ENCODE measurements around the gene CD164.
"Not testable (repeated sequence)": the region's sequence is repeated elsewhere in the genome, so short reads cannot be mapped to it uniquely, and the experiment has no call there.

CD164 gene

GRCh38 chr6:109374326-109374892 lies 7.9 kb downstream of the CD164 start:
- DNase-seq (ENCODE audit: low read depth in 2 of 2) = no peak

DNA sequence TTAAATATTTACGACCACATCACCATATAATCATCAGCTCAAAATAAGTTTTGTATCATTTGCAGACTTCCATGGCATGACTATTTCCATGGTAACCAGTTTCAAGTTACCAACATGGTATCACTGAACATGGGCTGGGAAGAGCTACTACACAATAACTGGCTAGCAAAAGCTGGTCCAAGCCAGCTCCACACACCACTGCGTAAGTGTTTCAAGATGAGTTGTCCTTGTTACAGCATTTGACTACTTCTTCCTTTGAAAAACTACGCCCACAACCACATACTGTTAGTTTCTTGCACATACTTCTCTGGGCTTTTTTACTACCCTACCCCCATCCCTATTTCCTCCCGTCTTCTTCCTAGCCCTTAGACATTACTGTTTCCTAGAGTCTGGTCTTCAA lies 8.5 kb downstream of the CD164 start:
- no peak for DNase-seq (ENCODE audit: low read depth in 2 of 2)

- DNase-seq (ENCODE audit: low read depth in 2 of 2) = no peak
These were observed 8.9 kb downstream of the CD164 start for GRCh38 chr6:109373331-109373730.

DNA sequence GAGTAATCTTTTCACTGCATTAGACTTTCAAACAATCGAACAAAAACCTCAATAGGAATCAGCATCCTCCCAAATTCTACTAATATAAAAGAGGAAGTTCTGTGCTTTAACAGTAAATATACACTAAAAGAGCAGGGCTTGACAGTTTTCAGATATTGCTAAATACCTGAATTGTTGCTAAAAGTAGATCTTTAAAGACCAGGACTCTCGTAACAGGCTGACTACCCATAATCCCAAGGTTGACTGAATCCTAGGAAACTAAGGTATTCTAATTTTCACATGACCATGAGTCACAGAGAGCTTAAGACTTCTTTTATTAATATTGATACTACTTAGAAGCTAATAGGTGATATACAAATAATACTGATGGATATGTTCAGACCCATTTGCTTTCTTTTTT lies 10.1 kb downstream of the CD164 start:
- DNase-seq (ENCODE audit: low read depth in 2 of 2) = no peak

- DNase-seq (ENCODE audit: low read depth in 2 of 2) = no peak
These were observed 11.5 kb downstream of the CD164 start for GRCh38 chr6:109370792-109371191.

DNA sequence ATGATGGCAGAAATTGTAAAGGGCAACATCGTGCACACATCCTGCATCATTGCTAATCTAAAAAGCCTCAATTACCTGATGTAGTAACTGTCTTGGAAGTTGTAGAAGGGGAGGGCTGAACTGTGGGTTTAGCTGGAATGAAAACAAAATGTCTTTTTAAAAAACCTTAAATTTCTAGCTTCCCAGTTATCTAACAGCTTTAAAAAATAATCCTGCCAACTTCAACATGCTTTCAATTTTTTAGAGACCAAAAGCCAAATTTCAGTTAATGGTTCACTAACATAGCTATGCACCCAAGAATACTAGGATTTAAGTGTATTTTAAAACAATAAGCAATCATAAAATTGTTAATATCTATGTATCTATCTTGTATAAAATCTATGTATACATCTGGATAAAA lies 11.9 kb downstream of the CD164 start:
- DNase-seq (ENCODE audit: low read depth in 2 of 2) = no peak

GRCh38 chr6:109369728-109370127 lies 12.5 kb downstream of the CD164 start:
- DNase-seq (ENCODE audit: low read depth in 2 of 2) = no peak

DNA sequence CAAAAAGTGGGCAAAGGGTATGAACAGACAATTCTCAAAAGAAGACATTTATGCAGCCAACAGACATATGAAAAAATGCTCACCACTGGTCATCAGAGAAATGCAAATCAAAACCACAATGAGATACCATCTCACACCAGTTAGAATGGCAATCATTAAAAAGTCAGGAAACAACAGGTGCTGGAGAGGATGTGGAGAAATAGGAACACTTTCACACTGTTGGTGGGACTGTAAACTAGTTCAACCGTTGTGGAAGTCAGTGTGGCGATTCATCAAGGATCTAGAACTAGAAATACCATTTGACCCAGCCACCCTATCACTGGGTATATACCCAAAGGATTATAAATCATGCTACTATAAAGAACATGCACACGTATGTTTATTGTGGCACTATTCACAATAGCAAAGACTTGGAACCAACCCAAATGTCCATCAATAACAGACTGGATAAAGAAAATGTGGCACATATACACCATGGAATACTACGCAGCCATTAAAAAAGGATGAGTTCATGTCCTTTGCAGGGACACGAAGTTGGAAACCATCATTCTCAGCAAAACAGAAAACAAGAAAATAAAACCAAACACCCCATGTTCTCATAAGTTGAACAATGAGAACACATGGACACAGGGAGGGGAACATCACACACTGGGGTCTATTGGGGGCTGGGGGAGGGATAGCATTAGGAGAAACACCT lies 17.7 kb downstream of the CD164 start:
- DNase-seq (ENCODE audit: low read depth in 2 of 2) = not testable (repeated sequence)

GRCh38 chr6:109363753-109364152 lies 18.5 kb downstream of the CD164 start:
- DNase-seq (ENCODE audit: low read depth in 2 of 2) = no peak

DNA sequence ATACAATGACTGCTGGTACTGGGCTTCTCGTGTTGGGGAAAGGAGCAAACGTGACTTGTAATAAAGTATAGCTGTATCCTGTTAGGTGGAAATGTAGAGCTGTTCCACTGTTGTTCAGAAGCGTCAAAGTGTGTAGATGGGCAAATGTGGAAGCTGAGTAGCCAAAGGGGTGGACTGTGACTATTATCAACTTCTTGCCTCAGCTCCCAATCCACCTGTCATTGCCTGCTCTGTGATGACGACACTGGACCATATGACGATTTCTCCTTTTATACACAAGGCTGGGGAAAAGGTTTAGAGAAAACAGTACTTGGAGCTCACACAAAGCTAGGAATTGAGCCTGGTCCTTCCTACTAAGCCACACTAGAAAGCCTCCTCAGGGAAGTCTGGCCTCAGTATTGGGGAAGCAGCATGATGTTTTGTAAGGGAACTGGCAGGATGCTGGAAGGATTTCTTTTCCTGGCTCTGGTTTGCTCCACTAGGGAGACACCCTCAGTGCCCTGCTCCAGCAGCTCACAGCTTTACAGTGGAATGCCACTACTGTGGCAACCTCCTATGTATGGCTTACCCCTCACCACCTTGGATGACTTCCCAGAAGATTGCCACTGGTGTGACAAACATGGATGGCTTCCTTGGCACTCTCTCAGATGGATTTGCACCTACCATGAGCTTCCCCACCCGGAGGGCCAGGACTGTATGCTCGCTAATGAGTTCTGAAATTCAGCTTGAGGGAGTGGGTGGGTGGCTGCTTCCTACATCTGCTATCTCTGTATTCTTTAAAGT lies 20.0 kb downstream of the CD164 start:
- DNase-seq (ENCODE audit: low read depth in 2 of 2) = no peak

DNA sequence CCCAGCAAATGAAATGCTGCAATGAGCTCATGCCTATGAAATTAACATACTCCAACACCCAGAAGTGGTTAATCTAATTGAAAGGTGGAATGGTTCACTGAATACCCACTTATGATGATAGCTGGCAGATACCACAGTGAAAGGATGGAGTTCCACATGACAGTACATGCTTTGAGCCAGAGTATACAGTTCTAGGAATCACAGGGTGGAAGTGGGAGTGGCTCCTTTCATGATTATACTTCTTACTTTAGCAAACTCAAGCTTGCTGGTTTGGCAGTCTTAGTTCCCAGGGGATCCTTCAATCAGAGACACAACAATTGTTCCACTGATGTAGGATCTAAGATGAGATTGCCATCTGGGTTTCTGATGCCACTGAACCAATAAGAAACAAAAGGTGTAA lies 21.5 kb downstream of the CD164 start:
- DNase-seq (ENCODE audit: low read depth in 2 of 2) = no peak

- no peak for DNase-seq (ENCODE audit: low read depth in 2 of 2)
These were observed 22.0 kb downstream of the CD164 start for GRCh38 chr6:109360281-109360680.

- DNase-seq (ENCODE audit: low read depth in 2 of 2) = no peak
These were observed 23.0 kb downstream of the CD164 start for GRCh38 chr6:109359248-109359647.

DNA sequence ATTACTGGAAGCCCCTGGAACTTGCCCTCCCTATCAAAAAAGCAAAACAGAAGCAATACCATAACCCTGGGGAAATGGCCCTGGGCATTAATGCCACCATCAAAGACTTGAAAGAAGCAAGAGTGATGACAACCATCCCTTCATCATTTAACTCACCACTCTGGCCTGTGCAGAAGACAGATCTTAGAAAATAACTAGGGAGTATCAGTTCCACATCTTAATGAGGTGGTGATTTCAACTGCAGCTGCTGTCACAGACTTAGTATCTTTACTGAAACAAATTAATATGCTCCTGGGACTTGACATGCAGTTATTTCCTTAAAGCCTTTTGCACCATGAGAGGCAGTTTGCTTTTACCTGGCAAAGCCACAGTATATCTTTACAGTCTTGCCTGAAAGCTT lies 24.1 kb downstream of the CD164 start:
- no peak for DNase-seq (ENCODE audit: low read depth in 2 of 2)

- no peak for DNase-seq (ENCODE audit: low read depth in 2 of 2)
These were observed 26.0 kb downstream of the CD164 start for GRCh38 chr6:109356237-109356636.

DNA sequence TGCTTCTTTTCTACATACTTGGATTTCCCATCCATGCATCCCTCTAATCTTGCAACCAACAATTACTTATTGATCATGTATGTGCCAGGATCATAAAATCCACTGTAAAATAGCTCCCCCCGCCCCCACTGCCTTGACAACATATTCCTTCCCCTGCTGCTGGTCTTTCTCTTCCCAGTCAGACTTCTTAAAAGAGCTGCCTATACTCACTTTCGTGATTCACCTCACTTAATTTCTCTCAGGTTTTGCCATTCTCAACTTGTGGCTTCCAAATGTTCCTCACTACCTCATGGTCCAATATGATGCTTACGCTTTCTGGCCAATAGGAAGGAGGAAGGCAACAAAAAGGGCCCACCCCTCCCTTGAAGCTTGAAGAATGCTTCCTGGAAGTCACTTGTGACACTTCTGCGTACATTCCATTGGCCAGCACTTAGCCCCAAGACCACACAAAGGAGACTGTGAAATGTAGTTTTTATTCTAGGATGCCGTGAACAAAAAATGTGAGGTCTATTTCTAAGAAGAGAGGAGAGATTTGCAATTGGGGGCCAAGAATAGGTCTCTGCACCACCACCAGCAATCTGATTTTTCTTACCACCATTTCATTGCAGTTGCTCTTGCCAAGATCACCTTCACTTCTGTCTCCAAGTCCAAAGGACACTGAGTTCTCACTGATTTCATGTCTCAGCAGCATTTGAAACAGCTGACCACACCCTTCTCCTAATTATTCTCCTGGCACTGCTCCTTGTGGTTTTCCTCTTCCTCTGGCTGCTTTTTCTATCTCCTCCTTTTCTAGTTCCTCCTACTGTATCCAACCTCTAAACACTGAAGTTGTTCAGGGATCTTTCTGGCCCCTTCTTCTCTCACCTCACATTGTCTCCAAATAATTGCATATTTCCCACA lies 30.8 kb downstream of the CD164 start:
- DNase-seq (ENCODE audit: low read depth in 2 of 2) = no peak

- DNase-seq (ENCODE audit: low read depth in 2 of 2) = no peak
These were observed 32.8 kb downstream of the CD164 start for GRCh38 chr6:109349419-109349987.

GRCh38 chr6:109348226-109348625 lies 34.0 kb downstream of the CD164 start:
- DNase-seq (ENCODE audit: low read depth in 2 of 2) = no peak

- DNase-seq (ENCODE audit: low read depth in 2 of 2) = no peak
These were observed 34.5 kb downstream of the CD164 start for GRCh38 chr6:109347779-109348178.

DNA sequence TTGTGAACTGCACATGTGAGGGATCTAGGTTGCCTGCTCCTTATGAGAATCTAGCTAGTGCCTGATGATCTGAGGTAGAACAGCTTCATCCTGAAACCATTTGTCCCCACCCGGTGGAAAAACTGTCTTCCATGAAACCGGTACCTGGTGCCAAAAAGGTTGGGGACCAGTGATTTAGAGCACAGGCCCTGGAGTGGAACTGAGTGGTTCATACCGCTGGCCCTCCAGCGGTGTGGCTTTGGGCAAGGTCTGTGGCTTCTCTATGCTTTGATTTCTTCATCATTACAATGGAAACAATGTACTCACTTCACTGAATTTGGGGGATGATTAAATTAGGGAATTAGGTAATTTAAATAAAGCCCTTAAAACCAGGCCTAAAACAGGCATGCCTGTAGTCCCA lies 36.3 kb downstream of the CD164 start:
- DNase-seq (ENCODE audit: low read depth in 2 of 2) = no peak

DNA sequence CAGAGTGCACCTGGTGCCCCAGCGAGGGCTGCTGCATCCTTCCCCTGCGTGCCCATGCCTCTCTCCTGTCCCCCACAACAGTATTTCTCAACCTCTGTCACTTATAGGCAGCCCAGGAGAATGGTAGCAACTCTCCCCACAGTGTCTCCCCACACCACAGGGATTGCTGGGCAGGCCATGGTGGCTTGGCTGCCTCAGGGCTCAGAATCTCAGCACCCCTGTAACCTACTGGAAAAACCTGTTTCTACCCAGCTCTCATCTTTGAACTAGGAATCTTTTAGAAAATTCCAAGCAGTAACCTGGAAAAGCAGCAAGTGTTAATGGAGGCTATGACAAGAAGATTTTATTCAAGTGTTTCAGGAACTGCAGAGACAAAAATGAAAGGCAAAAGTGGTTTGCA lies 38.0 kb downstream of the CD164 start:
- DNase-seq (ENCODE audit: low read depth in 2 of 2) = no peak

DNA sequence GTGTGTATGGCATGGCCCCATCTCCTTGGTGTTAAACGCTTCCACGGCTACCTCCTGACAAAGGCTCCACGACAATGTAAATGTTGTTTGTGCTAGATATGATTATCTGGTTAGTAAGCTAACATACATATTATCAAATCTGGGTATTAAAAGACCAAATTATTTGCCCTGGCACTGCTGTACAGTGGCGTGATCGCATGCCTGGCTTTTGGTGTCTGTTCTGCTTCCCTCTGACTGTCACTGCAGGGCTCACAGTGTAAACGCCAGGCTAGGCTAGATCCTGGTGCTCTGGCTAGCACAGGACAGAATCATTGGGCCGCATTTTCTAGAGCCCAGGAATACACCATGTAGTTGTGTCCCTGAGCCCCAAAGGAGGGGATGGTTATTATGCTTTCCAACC lies 38.7 kb downstream of the CD164 start:
- no peak for DNase-seq (ENCODE audit: low read depth in 2 of 2)
